GM13977 (cell line): ENCODE data around the gene LMO1.
A peak's percentile ranks its signal among the peaks of the same experiment; 100 is the strongest.

Experiments used
- DNase-seq: peaks from one replicate; pipeline ENCODE4 v3.0.0; 2012; ENCODE audit warnings: low spot score
- in situ Hi-C: fragments of 300-500 bp; cut with MboI; formaldehyde crosslinking; loops from one replicate; pipeline ENCODE4 v1.12.0; 2022; ENCODE audit warnings: low sequenced_read_pairs, low pct_unique_long_range_greater_than_20kb, mixed read lengths, inconsistent platforms; ENCODE audit not compliant: unreplicated experiment
- TF ChIP-seq, protein P1 (sequence below): IDR thresholded peaks from 2 replicates; pipeline ENCODE4 v1.5.1; 2012; ENCODE audit warnings: mild to moderate bottlenecking, control low read depth; ENCODE audit not compliant: insufficient read depth; ENCODE audit errors: extremely low read depth, missing control alignments

The LMO1 gene

DNA sequence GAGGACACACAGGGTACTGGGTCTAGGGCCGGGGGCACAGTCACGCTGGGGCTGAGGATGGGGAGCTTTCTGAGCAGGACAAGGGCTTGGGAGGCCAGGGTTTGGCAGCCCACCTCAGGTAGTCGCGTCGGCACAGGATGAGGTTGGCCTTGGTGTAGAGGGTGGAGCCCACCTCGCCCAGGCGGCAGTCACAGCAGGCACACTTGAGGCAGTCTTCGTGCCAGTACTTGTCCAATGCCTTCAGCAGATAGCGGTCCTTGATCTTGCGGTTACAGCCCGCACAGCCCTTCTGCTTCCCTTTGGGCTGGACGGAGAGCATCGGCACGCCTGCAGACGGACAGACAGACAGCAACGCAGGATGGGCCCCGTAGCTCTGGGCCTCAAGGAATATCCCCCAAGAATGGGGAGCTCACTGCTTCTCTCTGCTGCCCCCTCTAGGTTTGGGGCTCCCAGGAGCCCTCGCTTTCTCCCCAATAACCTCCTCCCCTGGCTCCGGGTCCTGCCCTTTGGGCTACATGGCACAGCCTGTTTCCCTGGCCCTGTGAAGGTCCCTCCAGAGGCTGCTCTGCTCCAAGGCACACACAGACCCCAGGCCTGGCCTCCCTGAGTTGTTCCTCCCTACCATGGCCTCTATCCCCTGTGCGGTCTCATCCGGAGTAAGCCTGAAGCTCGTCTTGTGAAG lies 33.4 kb downstream of the LMO1 start:
- DNase-seq, result no peak
- TF ChIP-seq, protein P1, sequence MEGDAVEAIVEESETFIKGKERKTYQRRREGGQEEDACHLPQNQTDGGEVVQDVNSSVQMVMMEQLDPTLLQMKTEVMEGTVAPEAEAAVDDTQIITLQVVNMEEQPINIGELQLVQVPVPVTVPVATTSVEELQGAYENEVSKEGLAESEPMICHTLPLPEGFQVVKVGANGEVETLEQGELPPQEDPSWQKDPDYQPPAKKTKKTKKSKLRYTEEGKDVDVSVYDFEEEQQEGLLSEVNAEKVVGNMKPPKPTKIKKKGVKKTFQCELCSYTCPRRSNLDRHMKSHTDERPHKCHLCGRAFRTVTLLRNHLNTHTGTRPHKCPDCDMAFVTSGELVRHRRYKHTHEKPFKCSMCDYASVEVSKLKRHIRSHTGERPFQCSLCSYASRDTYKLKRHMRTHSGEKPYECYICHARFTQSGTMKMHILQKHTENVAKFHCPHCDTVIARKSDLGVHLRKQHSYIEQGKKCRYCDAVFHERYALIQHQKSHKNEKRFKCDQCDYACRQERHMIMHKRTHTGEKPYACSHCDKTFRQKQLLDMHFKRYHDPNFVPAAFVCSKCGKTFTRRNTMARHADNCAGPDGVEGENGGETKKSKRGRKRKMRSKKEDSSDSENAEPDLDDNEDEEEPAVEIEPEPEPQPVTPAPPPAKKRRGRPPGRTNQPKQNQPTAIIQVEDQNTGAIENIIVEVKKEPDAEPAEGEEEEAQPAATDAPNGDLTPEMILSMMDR, result peak; percentile 8
- in situ Hi-C loops, result no loop called here

DNA sequence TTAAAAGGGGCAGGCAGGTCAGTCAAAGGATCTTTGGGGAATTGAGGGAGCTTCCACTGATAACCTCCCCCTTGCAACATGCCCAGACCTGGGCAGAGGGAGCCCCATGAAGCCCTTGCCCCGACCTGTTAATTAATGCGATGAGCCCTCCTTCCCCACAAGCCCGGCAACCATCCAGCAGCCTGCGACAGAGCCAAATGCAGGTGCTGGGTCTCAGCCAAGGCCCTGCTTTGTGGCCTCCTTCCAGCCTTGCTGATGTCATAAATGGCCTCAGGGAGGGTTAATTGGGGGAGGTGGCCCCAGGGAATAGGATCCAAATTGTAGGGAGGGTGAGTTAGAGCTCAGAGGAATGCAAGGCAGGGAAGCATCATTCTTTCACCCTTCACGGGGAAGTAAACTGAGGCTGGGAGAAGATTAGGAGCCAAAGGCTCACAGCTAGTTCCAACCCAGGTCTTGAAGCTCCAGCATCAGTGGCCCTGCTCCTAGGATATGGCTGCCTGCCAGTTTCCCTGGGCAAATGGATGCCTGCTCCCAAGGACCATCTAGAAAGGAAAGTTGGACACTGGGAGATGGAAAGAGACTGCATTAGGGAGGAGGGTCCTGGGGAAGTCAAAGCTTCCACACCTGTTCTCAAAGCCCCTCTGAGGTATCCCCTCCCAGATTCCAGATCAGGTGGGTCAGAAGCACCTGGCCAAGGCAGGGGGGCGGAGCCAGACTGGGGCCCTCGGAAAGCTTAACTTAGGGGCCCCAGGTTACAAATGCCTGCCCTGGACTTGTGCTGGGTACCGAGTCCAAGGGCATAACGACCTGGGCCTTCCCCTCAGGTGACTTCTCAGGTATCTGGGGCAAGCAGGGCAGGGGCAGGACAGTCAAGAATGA lies 34.1 kb downstream of the LMO1 start:
- DNase-seq, result no peak
- TF ChIP-seq, protein P1, result no peak
- in situ Hi-C loops, result loop anchor here (10.0 kb wide), 1 partner anchor 335 kb away; no protein-coding TSS in a partner anchor

DNA sequence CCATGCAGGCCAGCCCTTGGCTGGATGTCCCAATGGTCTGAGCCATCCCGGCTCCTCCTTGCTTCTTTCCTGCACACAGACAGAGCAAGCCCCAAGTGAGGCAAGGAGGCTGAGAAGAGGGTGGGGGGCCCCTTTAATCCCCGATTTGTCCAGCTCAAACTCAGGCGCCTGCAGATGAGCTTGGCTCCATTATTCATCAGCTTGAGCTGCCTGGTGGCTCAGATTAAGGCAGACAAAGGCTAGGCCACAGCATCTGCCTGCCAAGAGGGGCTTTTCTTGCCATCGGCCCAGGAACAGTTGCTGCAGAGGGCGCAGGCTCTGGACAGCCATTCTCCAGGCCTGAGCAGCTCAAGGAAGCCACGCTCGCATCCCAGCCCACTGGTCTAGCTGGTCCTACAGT lies 35.4 kb downstream of the LMO1 start:
- no peak for DNase-seq
- in situ Hi-C loops, result loop anchor here (10.0 kb wide), 1 partner anchor 337 kb away; no protein-coding TSS in a partner anchor
- TF ChIP-seq, protein P1, result no peak

DNA sequence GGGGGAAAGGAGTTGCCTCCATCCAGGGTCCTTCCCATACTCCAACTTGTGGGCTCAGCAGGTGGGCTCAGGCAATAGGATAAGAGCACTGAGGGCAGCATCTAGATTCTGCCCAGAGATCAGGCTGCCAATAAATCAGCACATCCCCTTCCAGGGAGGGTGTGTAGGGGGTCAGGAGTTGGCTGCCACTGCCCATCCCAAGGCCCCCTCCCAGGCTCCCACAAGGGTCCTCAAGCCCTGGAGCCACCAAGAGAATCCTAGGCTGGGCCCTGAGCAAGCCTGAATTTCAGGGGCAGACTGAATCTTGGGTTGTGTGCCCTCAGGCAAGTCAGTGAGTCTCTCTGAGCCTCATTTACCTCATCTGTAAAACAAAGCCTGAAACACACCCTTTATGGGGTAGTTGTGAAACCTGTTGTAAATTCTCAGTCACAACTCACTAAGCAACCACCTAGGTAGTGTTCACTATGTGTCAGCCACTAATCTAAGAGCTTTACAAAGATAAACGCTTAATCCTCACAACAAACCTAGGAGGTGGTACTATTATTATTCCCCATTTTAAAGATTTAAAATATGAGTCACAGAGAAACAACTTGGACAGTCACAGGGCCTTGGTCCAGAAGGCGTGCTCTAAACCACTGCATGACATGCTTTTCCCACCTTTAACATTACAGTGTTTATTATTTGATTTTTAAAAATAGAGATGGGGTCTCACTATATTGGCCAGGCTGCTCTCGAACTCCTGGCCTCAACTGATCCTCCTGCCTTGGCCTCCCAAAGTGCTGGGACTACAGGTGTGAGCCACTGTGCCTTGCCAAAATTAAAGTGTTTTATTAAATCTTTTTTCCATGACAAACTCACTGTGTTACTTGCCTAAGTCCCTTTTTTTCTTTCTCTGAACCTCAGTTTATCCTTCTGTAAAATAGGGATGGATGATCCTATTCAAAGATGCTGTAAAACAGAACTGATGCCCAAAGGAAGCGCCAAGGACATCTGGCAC lies 36.2 kb downstream of the LMO1 start:
- TF ChIP-seq, protein P1, result no peak
- in situ Hi-C loops, result loop anchor here (10.0 kb wide), 1 partner anchor 337 kb away; no protein-coding TSS in a partner anchor
- DNase-seq, result no peak

DNA sequence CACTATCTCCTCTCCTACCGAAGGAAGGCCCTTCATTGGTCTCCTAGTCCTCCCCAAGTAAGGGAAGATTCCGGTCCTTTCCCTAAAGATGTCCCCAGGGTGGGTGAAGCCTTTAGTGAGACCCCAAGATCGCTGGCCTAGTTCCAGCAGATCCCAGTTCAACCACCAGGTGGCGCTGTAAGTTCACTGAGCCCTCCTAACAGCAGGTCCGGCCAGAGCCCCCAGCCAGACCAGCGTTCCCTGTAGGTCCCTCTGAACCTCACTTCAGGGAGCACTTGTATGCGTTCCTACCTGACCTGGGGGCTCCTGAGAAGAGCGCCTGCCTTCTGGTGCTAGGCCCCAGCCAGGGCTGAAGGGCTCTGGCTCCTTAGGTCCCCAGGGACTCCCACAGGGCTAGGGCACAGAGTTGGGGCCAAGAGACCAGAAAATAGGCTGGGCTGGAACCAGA lies 38.1 kb downstream of the LMO1 start:
- TF ChIP-seq, protein P1, result peak; percentile 87
- in situ Hi-C loops, result loop anchor here (10.0 kb wide), 1 partner anchor 339 kb away; no protein-coding TSS in a partner anchor
- peak; percentile 92 for DNase-seq
